GM12801 (cell line): ENCODE data around the gene MERTK.

Experiments
- CTCF ChIP-seq: IDR thresholded peaks from one replicate; pipeline ENCODE4 v1.5.1; 2011; ENCODE audit warnings: control low read depth; ENCODE audit not compliant: insufficient read length; ENCODE audit errors: extremely low read depth

MERTK gene

GRCh38 chr2:111910609-111911277 lies 12.3 kb downstream of the MERTK start:
- no peak for TF ChIP-seq CTCF

DNA sequence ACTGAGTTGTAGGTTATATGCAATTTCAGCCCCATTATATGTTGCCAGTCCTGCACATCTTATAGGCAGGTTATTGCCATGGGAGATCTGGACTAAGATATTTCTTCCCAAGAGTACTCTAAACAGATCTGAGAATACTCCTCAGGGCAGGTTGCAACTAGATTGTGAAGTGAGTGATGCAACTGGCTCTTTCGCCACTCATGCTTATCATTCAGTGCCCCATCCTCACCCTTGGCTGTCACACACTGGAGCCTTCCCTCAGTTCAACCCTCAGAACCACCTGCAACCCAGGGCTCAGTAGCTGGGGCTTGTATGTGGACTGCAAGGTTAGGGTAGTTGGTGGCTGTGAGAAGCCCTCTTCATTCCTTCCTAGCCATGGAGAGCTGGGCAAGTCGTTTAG lies 14.1 kb downstream of the MERTK start:
- TF ChIP-seq CTCF, result no peak

DNA sequence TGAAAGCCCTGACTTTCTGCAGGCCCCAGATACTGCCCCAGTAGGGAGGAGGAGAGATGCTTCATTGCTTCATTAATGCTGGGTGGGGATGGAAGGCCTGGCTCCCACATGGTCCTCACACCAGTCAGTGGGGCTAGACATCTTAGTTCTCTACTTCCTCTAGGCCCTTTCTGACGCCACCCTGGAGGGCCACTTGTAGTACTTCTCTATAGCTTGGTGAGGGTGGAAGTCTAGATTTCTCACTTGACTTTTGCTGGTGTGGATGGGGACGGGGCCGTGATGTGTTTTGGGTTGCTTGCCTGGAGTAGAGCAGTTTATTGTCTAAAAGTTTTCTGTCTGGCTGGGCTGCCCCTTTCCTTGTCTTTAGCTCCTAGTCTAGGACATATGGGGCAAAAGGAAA lies 18.7 kb downstream of the MERTK start:
- no peak for TF ChIP-seq CTCF

DNA sequence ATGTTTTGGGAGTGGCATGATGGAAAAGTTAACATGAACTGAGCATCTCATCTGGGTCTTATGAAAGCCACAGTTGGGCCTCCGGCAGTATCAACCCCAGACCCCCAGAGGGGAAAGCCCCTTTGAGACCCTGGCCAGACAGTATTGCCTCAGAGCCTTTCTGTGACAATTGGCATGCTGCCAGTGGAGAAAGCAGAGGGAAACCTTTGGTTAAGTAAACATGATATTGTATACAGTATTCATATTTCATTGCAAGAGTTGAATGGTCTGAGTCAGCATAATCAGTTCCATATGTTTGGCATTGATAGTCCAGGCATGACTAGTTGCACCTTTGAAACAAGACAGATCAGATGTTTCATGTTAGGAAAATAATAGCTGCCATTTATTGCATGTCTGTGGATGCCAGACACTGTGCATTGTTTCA lies 20.0 kb downstream of the MERTK start:
- no peak for TF ChIP-seq CTCF

- no peak for TF ChIP-seq CTCF
Observed at GRCh38 chr2:111919365-111919764, 21.0 kb downstream of the MERTK start.

- TF ChIP-seq CTCF, result no peak
Observed at GRCh38 chr2:111919794-111920608, 21.6 kb downstream of the MERTK start.

GRCh38 chr2:111923276-111923804 lies 24.9 kb downstream of the MERTK start:
- no peak for TF ChIP-seq CTCF
